Activated CD8-positive, alpha-beta memory T cell treated with anti-CD3 and anti-CD28 coated beads, Interleukin-2, amount 50 U/mL, for 4 hours (primary cell): Measurements from ENCODE around the gene GPR68.
"Not testable (repeated sequence)": the region's sequence is repeated elsewhere in the genome, so short reads cannot be mapped to it uniquely, and the experiment has no call there.

Source experiments
- DNase-seq: peaks from one replicate; pipeline ENCODE4 v3.0.0-alpha.2; 2020

Gene GPR68

DNA sequence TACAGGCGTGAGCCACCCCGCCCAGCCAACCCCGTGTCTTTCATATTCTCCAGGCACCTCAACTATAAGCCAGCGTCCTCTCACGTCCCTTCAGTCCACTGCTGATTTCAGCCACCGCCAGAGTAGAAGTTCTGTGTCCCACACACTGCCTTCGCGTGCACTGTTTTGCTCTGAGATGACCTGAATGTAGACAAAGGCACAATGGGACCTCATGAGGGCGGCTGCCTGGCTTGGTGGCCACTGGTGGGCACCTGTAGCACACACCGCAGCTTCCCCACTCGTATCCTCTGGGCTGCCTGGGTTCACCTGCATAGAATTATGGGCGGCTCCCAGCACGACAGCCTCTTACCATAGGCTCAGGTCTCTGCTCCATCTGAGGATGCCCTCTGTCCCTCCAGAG lies 57.2 kb downstream of the GPR68 start:
- no peak for DNase-seq

DNA sequence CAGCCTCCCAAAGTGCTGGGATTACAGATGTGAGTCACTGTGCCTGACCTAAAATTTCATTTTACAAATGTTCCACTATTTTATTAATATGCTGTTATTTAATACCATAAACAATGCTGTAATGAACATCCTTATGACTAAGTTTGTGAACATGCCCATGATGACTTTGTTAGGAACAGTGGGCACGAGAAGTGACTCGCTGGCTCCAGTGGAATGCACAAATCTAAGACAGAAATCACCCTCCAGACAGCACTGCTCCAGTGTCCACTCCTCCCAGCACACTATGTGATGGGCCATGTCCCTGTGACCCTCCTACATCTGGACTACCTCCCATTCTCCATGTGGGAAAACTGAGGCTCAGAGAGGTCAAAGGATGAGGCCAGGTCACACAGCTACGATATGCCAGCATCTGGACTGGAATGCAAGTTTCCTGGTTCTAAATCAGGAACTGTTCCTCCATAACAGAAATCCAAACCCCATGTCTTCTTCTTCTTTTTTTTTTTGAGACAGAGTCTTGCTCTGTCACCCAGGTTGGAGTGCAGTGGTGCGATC lies 57.9 kb downstream of the GPR68 start:
- DNase-seq = no peak

DNA sequence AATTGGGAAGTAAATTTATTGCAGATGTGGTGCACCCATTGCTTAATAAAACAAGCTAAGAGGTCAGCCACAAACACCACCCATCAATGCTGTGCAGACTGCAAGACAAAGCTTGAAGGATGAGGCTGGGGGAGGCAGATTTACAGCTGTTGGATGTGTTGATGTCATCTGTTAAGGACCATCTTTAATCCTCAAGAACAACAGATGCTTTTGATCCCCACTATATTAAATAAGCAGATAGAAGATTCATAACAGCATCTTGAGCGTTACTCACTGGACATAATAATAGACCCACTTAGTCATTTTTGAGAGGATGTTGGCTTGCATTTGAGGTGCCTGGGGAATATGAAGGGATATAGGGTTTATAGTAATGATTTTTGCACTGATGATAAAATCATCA lies 58.8 kb downstream of the GPR68 start:
- DNase-seq = no peak

DNA sequence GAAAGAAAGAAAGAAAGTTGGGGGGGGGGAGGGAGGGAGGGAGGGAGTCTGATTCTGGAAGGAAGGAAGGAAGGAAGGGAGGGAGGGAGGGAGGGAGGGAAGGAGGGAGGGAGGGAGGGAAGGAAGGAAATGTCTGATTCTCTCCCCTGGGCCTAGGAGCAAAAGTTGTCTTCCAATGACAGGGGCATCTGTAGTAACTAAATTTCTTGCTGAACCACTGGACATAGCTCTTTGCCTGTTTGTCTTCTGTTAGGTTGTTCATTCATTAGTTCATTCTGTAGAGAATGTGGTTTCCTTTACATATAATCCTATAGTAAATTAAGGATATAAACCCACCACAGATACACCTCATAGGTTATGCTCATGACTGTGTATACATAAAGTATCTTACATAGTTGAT lies 59.9 kb downstream of the GPR68 start:
- no peak for DNase-seq

DNA sequence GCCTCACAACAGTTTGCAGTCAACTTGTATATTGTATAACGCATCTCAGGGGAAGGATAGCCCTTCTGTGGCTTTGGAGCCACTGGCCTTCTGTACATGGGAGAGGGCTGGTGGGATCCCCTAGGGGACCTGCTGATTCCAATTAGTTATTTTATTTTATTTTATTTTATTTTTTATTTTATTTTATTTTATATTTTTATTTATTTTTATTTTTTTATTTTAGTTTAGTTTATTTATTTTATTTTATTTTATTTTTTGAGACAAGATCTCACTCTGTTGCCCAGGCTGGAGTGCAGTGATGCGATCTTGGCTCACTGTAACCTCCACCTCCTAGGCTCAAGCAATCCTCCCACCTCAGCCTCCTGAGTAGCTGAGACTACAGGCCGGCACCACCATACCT lies 61.8 kb downstream of the GPR68 start:
- not testable (repeated sequence) for DNase-seq
